Loucy (cell line): ENCODE data around the gene GBP2.

Experiments
- H2AFZ ChIP-seq: fragments of 200-600 bp; sonication (generic); 2 replicates; pipeline ENCODE4 v1.6.0; 2016; ENCODE audit warnings: antibody characterized with exemption, mild to moderate bottlenecking, low read length, moderate library complexity
- H3F3A ChIP-seq: fragments of 200-600 bp; 2 replicates; pipeline ENCODE4 v1.6.0; 2016; ENCODE audit warnings: antibody characterized with exemption, low read depth, mild to moderate bottlenecking
- H3K27me3 ChIP-seq: fragments of 200-600 bp; sonication (generic); 2 replicates; pipeline ENCODE4 v1.6.1; 2014; ENCODE audit warnings: low read length, mild to moderate bottlenecking; ENCODE audit not compliant: insufficient read depth, poor library complexity, severe bottlenecking
- H3K36me3 ChIP-seq: fragments of 200-600 bp; sonication (generic); 2 replicates; pipeline ENCODE4 v1.6.1; 2016; ENCODE audit warnings: low read length; ENCODE audit not compliant: insufficient read depth
- H3K4me1 ChIP-seq: fragments of 200-600 bp; sonication (generic); 2 replicates; pipeline ENCODE4 v1.5.1; 2014; ENCODE audit warnings: low read length, mild to moderate bottlenecking; ENCODE audit not compliant: insufficient read depth, poor library complexity, severe bottlenecking
- H3K4me2 ChIP-seq: fragments of 200-600 bp; sonication (generic); 2 replicates; pipeline ENCODE4 v1.6.0; 2014; ENCODE audit warnings: antibody characterized with exemption, low read length, low read depth, mild to moderate bottlenecking; ENCODE audit not compliant: poor library complexity, severe bottlenecking
- H3K4me3 ChIP-seq: fragments of 200-600 bp; sonication (generic); 2 replicates; pipeline ENCODE4 v1.5.1; 2014; ENCODE audit warnings: low read length, mild to moderate bottlenecking, mixed read lengths; ENCODE audit not compliant: poor library complexity, severe bottlenecking
- H3K79me2 ChIP-seq: fragments of 200-600 bp; sonication (generic); 2 replicates; pipeline ENCODE4 v1.6.1; 2014; ENCODE audit warnings: low read length; ENCODE audit not compliant: insufficient read depth
- H3K9ac ChIP-seq: fragments of 200-600 bp; sonication (generic); 2 replicates; pipeline ENCODE4 v1.6.0; 2014; ENCODE audit warnings: mild to moderate bottlenecking, low read depth, low read length, moderate library complexity; ENCODE audit not compliant: poor library complexity, severe bottlenecking
- H3K9me2 ChIP-seq: fragments of 200-600 bp; sonication (generic); replicated peaks from 2 replicates; pipeline ENCODE4 v1.6.1; 2016; ENCODE audit warnings: low read depth, low read length, mixed read lengths
- H3K9me3 ChIP-seq: fragments of 200-600 bp; sonication (generic); 2 replicates; pipeline ENCODE4 v1.6.1; 2014; ENCODE audit warnings: mild to moderate bottlenecking, antibody characterized with exemption, low read length, low read depth; ENCODE audit not compliant: insufficient read depth
- H4K20me1 ChIP-seq: fragments of 200-600 bp; sonication (generic); 2 replicates; pipeline ENCODE4 v1.6.0; 2014; ENCODE audit warnings: antibody characterized with exemption, low read length, mild to moderate bottlenecking; ENCODE audit not compliant: insufficient read depth, poor library complexity, severe bottlenecking
- EZH2phosphoT487 ChIP-seq: fragments of 200-600 bp; IDR thresholded peaks from 2 replicates; pipeline ENCODE4 v1.6.1; 2018; ENCODE audit warnings: antibody characterized with exemption, mild to moderate bottlenecking, moderate library complexity, borderline replicate concordance
- TF ChIP-seq, protein P1 (sequence below): fragments of 200-600 bp; sonication (generic); conservative IDR thresholded peaks from 2 replicates; pipeline ENCODE4 v1.5.1; 2014; ENCODE audit warnings: mild to moderate bottlenecking, antibody characterized with exemption, low read length

The GBP2 gene, protein sequence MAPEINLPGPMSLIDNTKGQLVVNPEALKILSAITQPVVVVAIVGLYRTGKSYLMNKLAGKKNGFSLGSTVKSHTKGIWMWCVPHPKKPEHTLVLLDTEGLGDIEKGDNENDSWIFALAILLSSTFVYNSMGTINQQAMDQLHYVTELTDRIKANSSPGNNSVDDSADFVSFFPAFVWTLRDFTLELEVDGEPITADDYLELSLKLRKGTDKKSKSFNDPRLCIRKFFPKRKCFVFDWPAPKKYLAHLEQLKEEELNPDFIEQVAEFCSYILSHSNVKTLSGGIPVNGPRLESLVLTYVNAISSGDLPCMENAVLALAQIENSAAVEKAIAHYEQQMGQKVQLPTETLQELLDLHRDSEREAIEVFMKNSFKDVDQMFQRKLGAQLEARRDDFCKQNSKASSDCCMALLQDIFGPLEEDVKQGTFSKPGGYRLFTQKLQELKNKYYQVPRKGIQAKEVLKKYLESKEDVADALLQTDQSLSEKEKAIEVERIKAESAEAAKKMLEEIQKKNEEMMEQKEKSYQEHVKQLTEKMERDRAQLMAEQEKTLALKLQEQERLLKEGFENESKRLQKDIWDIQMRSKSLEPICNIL

GRCh38 chr1:89125913-89126580 lies at the start of gene GBP2:
TSS of gene GBP2 (minus strand) at chr1:89126114. CDS start at chr1:89121966, 4,148 bp downstream.
- H3K9ac ChIP-seq = peak within 1 kb of the TSS; percentile 8

DNA sequence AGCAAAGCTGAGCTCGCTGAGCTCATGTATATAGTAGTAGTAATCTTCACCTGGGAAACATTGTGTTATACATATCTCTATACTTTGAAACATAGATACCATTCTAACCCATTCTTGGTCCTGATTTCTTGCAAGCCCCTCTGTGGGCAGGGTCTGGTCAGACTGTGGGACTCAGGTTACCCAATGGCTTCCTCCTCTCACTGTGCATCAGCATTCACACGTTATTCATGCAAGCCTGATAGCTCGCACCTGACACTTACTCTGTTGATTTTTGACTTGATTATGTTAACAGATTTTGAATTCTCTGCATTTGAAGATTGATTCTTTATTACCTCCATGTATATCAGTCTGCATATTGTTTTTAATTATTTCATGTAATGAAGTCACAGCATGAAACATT lies 48.6 kb upstream of the GBP2 start:
- Histone ChIP-seq H3K9me3 (no peaks in the 10 kb centered on the region), H3K79me2 (no peaks in the 10 kb centered on the region), H3K9me2 (no peaks in the 10 kb centered on the region), H3K4me2 (no peak overlapping the region), H3K36me3 (no peaks in the 10 kb centered on the region), H3K9ac (no peak overlapping the region), H3K27me3 (no peaks in the 10 kb centered on the region), H2AFZ (no peak overlapping the region), H3K4me3 (no peak overlapping the region), H4K20me1 (no peaks in the 10 kb centered on the region), H3F3A (no peaks in the 10 kb centered on the region), H3K4me1 (no peaks in the 10 kb centered on the region)
- no peak for TF ChIP-seq EZH2phosphoT487
- TF ChIP-seq, protein P1, sequence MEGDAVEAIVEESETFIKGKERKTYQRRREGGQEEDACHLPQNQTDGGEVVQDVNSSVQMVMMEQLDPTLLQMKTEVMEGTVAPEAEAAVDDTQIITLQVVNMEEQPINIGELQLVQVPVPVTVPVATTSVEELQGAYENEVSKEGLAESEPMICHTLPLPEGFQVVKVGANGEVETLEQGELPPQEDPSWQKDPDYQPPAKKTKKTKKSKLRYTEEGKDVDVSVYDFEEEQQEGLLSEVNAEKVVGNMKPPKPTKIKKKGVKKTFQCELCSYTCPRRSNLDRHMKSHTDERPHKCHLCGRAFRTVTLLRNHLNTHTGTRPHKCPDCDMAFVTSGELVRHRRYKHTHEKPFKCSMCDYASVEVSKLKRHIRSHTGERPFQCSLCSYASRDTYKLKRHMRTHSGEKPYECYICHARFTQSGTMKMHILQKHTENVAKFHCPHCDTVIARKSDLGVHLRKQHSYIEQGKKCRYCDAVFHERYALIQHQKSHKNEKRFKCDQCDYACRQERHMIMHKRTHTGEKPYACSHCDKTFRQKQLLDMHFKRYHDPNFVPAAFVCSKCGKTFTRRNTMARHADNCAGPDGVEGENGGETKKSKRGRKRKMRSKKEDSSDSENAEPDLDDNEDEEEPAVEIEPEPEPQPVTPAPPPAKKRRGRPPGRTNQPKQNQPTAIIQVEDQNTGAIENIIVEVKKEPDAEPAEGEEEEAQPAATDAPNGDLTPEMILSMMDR = no peak

More at GRCh38 chr1:89125913-89126580, at the start of gene GBP2:
- H3K9me2 ChIP-seq = no peaks in the 10 kb centered on the region
- H3K9me3 ChIP-seq = no peaks in the 10 kb centered on the region
- H3K36me3 ChIP-seq = no peaks in the 10 kb centered on the region
- no peaks in the 10 kb centered on the region for H4K20me1 ChIP-seq
- peak within 1 kb of the TSS; percentile 46 for H3K4me3 ChIP-seq
- no peak for TF ChIP-seq EZH2phosphoT487
- TF ChIP-seq, protein P1 = no peak
- no peaks in the 10 kb centered on the region for H3K79me2 ChIP-seq
- H3K4me2 ChIP-seq = peak within 1 kb of the TSS; percentile 62
- H3K27me3 ChIP-seq = no peaks in the 10 kb centered on the region
- H2AFZ ChIP-seq = peak within 1 kb of the TSS; percentile 31; the same call in 1 of the 2 replicates
- H3K4me1 ChIP-seq = peaks cover 42% of the 10 kb centered on the region
- no peaks in the 10 kb centered on the region for H3F3A ChIP-seq

GRCh38 chr1:89172468-89173143 lies 46.7 kb upstream of the GBP2 start:
- Histone ChIP-seq H3K4me1 (no peaks in the 10 kb centered on the region), H3K36me3 (no peaks in the 10 kb centered on the region), H3K9ac (no peak overlapping the region), H3K4me2 (no peak overlapping the region), H4K20me1 (no peaks in the 10 kb centered on the region), H2AFZ (no peak overlapping the region), H3K79me2 (no peaks in the 10 kb centered on the region), H3K27me3 (no peaks in the 10 kb centered on the region), H3K9me2 (no peaks in the 10 kb centered on the region), H3K9me3 (no peaks in the 10 kb centered on the region), H3F3A (no peaks in the 10 kb centered on the region), H3K4me3 (no peak overlapping the region)
- TF ChIP-seq EZH2phosphoT487 = no peak
